Fibroblast of lung (primary cell): ENCODE results near the gene SF3B4.

Source experiments
- EZH2 ChIP-seq: IDR thresholded peaks from 2 replicates; pipeline ENCODE4 v1.5.1; 2012; ENCODE audit warnings: low read length, control low read depth, mild to moderate bottlenecking; ENCODE audit errors: missing control alignments
- TF ChIP-seq, protein P1 (sequence below), 2 donors: IDR thresholded peaks in 1 of 2; conservative IDR thresholded peaks in 1 of 2; 1 replicate in 1 of 2; 2 replicates in 1 of 2; pipeline ENCODE4 v1.5.1; 2011 to 2012; ENCODE audit warnings: low read length in 2 of 2, control low read depth in 1 of 2, inconsistent platforms in 1 of 2, low read depth in 1 of 2, mild to moderate bottlenecking in 1 of 2

DNA sequence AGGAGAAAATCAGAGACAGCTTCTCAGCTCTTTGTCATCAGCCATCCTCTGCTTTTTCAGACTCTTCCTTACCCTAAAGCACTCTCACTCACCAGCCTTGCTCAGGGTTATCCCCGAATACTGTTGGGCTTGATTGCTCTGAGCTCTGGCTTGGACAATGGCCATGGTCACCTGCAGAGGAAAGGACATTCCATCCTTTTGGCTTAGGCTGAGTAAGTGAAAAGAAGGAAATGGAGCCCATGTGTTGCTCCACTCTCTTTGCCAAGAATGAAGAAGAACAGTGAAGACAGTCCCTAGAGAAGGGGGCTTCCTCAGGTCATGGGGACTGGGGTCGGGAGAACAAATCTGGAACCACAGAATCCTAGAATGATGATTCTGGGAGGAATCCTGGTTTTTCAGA lies 6.8 kb upstream of the SF3B4 start:
- TF ChIP-seq, protein P1, sequence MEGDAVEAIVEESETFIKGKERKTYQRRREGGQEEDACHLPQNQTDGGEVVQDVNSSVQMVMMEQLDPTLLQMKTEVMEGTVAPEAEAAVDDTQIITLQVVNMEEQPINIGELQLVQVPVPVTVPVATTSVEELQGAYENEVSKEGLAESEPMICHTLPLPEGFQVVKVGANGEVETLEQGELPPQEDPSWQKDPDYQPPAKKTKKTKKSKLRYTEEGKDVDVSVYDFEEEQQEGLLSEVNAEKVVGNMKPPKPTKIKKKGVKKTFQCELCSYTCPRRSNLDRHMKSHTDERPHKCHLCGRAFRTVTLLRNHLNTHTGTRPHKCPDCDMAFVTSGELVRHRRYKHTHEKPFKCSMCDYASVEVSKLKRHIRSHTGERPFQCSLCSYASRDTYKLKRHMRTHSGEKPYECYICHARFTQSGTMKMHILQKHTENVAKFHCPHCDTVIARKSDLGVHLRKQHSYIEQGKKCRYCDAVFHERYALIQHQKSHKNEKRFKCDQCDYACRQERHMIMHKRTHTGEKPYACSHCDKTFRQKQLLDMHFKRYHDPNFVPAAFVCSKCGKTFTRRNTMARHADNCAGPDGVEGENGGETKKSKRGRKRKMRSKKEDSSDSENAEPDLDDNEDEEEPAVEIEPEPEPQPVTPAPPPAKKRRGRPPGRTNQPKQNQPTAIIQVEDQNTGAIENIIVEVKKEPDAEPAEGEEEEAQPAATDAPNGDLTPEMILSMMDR (conservative IDR thresholded peaks at IDR 0.05 in 1 of 2, IDR thresholded peaks at IDR 0.05 in 1 of 2; ENCODE audit: low read depth in 1 of 2, low read length in 2 of 2), result no peak
- TF ChIP-seq EZH2, result no peak
